GM10266 (cell line): ENCODE results near the gene SALL4.
"Not testable (repeated sequence)": the region's sequence is repeated elsewhere in the genome, so short reads cannot be mapped to it uniquely, and the experiment has no call there.

ENCODE experiments used
- DNase-seq: peaks from one replicate; pipeline ENCODE4 v3.0.0; 2012; ENCODE audit errors: extremely low spot score
- CTCF ChIP-seq: IDR thresholded peaks from 2 replicates; pipeline ENCODE4 v1.5.1; 2012; ENCODE audit warnings: mild to moderate bottlenecking, low read depth; ENCODE audit not compliant: control insufficient read depth, insufficient read depth; ENCODE audit errors: missing control alignments

The SALL4 gene

GRCh38 chr20:51831866-51832265 lies 29.5 kb upstream of the SALL4 start:
- no peak for DNase-seq
- TF ChIP-seq CTCF: no peak

GRCh38 chr20:51830538-51830937 lies 28.2 kb upstream of the SALL4 start:
- TF ChIP-seq CTCF: no peak
- no peak for DNase-seq

GRCh38 chr20:51828762-51829161 lies 26.4 kb upstream of the SALL4 start:
- no peak for DNase-seq
- no peak for TF ChIP-seq CTCF

- no peak for DNase-seq
- no peak for TF ChIP-seq CTCF
Observed at GRCh38 chr20:51826372-51826771, 24.1 kb upstream of the SALL4 start.

- DNase-seq: no peak
- no peak for TF ChIP-seq CTCF
Observed at GRCh38 chr20:51818479-51819008, 16.2 kb upstream of the SALL4 start.

GRCh38 chr20:51816856-51817255 lies 14.5 kb upstream of the SALL4 start:
- DNase-seq: not testable (repeated sequence)

- no peak for DNase-seq
- TF ChIP-seq CTCF: no peak
Observed at GRCh38 chr20:51815383-51816076, 13.2 kb upstream of the SALL4 start.
